Osteoblast (primary cell): ENCODE data around the gene CD209. TPM values are rescaled to one million over a fixed set of nuclear protein-coding genes. Genes with fewer than 3 reads are reported as not detected.
"Not testable (repeated sequence)": the region's sequence is repeated elsewhere in the genome, so short reads cannot be mapped to it uniquely, and the experiment has no call there.

Experiments used
- DNase-seq: peaks from one replicate; pipeline ENCODE4 v3.0.0; 2011; ENCODE audit warnings: low spot score, mixed read lengths; ENCODE audit not compliant: insufficient read length; ENCODE audit errors: missing footprints
- H2AFZ ChIP-seq: 2 replicates; pipeline ENCODE4 v1.6.0; 2011; ENCODE audit warnings: mild to moderate bottlenecking, low read length
- H3K27ac ChIP-seq: 2 replicates; pipeline ENCODE4 v1.5.1; 2011; ENCODE audit warnings: mild to moderate bottlenecking, low read depth, low read length, moderate library complexity
- H3K27me3 ChIP-seq: 2 replicates; pipeline ENCODE4 v1.6.0; 2012; ENCODE audit warnings: mild to moderate bottlenecking, control low read depth, inconsistent platforms, low read length, moderate library complexity; ENCODE audit not compliant: insufficient read depth
- H3K36me3 ChIP-seq: 2 replicates; pipeline ENCODE4 v1.5.1; 2011; ENCODE audit warnings: mild to moderate bottlenecking, low read length, control low read depth, moderate library complexity; ENCODE audit not compliant: insufficient read depth
- H3K4me1 ChIP-seq: 2 replicates; pipeline ENCODE4 v1.5.1; 2011; ENCODE audit warnings: mild to moderate bottlenecking, low read length, control low read depth, moderate library complexity; ENCODE audit not compliant: insufficient read depth
- H3K4me2 ChIP-seq: 2 replicates; pipeline ENCODE4 v1.6.0; 2011; ENCODE audit warnings: mild to moderate bottlenecking, low read length; ENCODE audit not compliant: insufficient read depth
- H3K4me3 ChIP-seq: fragments of 200-600 bp; sonication (generic); 3 replicates; pipeline ENCODE4 v1.5.1; 2012; ENCODE audit warnings: mild to moderate bottlenecking, low read length, inconsistent platforms; ENCODE audit not compliant: insufficient read depth
- H3K79me2 ChIP-seq: 2 replicates; pipeline ENCODE4 v1.6.0; 2012; ENCODE audit warnings: mild to moderate bottlenecking, low read length, control low read depth, inconsistent platforms; ENCODE audit not compliant: insufficient read depth
- H3K9me3 ChIP-seq: 2 replicates; pipeline ENCODE4 v1.5.1; 2011; ENCODE audit warnings: low read depth, low read length, control low read depth
- H4K20me1 ChIP-seq: 2 replicates; pipeline ENCODE4 v1.6.0; 2012; ENCODE audit warnings: mild to moderate bottlenecking, low read length, control low read depth; ENCODE audit not compliant: insufficient read depth
- total RNA-seq: library from RNA; depleted of rRNA; stranded (reverse); fragments of >200 nt; gene quantifications from 2 replicates; pipeline ENCODE4 v1.2.3, GENCODE V29; 2012
- TF ChIP-seq, protein P1 (sequence below): IDR thresholded peaks from 2 replicates; pipeline ENCODE4 v1.5.1; 2011; ENCODE audit warnings: mild to moderate bottlenecking, low read depth, low read length, moderate library complexity; ENCODE audit errors: extremely low read depth

CD209 gene
- total RNA-seq, 1 donor = not detected

DNA sequence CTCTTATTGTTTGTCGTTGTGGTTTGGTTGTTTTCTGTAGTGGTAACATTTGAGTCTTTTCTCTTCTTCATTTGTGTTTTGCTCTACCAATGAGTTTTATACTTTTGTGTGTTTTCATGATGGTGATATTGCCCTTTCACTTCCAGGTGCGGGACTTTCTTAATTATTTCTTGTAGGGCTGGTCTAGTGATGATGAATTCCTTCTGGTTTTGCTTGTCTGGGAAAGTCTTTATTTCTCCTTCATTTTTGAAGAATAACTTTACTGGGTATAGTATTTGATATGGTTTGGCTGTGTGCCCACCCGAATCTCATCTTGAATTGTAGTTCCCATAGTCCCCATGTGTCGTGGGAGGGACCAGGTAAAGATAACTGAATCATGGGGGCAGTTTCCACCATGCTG, 8.9 kb upstream of the CD209 start:
- Histone ChIP-seq H3K27ac (no peak overlapping the region), H3K27me3 (no peaks in the 10 kb centered on the region), H3K4me3 (no peak overlapping the region), H4K20me1 (no peaks in the 10 kb centered on the region), H3K4me1 (no peaks in the 10 kb centered on the region), H3K36me3 (no peaks in the 10 kb centered on the region), H3K9me3 (no peaks in the 10 kb centered on the region), H3K4me2 (no peak overlapping the region), H2AFZ (no peak overlapping the region), H3K79me2 (no peaks in the 10 kb centered on the region)
- no peak for DNase-seq
- TF ChIP-seq, protein P1, sequence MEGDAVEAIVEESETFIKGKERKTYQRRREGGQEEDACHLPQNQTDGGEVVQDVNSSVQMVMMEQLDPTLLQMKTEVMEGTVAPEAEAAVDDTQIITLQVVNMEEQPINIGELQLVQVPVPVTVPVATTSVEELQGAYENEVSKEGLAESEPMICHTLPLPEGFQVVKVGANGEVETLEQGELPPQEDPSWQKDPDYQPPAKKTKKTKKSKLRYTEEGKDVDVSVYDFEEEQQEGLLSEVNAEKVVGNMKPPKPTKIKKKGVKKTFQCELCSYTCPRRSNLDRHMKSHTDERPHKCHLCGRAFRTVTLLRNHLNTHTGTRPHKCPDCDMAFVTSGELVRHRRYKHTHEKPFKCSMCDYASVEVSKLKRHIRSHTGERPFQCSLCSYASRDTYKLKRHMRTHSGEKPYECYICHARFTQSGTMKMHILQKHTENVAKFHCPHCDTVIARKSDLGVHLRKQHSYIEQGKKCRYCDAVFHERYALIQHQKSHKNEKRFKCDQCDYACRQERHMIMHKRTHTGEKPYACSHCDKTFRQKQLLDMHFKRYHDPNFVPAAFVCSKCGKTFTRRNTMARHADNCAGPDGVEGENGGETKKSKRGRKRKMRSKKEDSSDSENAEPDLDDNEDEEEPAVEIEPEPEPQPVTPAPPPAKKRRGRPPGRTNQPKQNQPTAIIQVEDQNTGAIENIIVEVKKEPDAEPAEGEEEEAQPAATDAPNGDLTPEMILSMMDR = no peak

DNA sequence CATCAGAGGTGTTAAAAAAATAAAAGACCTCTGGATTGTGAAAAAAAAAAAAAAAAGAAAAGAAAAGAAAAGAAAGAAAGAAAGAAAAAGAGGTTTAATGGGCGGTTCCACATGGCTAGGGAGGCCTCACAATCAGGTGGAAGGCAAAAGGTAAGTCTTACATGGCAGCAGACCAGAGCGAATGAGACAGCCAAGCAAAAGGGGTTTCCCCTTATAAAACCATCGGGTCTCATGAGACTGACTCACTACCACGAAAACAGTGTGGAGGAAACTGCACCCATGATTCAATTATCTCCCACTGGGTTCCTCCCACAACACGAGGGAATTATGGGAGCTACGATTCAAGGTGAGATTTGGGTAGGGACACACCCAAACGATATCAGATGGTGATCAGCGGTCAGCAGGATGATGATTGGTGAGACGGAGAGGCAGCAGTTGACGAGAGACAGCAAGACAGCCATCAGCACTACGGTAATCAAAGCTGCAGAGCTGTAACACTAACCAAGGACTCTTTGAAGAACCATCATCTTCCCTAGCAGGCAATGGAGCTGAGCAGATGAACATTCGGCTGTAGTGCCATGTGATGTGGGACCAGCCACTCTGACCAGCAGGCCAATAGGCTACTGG, 3.9 kb upstream of the CD209 start:
- no peaks in the 10 kb centered on the region for H3K36me3 ChIP-seq
- H3K27ac ChIP-seq = no peak overlapping the region
- no peak for DNase-seq
- H4K20me1 ChIP-seq = no peaks in the 10 kb centered on the region
- no peaks in the 10 kb centered on the region for H3K4me1 ChIP-seq
- no peaks in the 10 kb centered on the region for H3K9me3 ChIP-seq
- TF ChIP-seq, protein P1 = no peak
- peaks cover 3% of the 10 kb centered on the region for H3K27me3 ChIP-seq
- no peak overlapping the region for H3K4me2 ChIP-seq
- no peak overlapping the region for H2AFZ ChIP-seq
- H3K79me2 ChIP-seq = no peaks in the 10 kb centered on the region
- no peak overlapping the region for H3K4me3 ChIP-seq

DNA sequence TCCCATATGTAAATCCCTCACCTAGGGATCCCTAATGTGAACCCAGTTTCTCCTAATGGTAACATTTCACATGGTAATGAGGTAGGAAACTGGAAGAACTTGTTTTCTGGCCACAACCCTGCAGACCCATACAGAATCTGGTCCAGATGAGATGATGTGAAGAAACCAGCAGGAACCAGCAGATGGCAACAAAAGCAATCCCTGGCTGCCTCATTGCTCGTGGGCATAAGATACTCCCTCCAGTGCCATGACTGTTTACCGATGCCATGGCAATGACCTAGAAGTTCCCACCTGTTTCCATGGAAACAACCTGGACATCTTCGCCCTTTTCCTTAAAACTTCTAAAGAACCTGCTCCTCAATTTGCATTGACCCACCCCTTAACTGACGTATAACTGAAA, 1.4 kb upstream of the CD209 start:
- peak; percentile 86 for DNase-seq
- Histone ChIP-seq H4K20me1 (no peaks in the 10 kb centered on the region), H2AFZ (no peak overlapping the region), H3K4me1 (no peaks in the 10 kb centered on the region), H3K79me2 (no peaks in the 10 kb centered on the region), H3K27me3 (peaks cover 3% of the 10 kb centered on the region), H3K36me3 (no peaks in the 10 kb centered on the region), H3K27ac (no peak overlapping the region), H3K9me3 (no peaks in the 10 kb centered on the region), H3K4me2 (no peak overlapping the region), H3K4me3 (no peak overlapping the region)
- TF ChIP-seq, protein P1 = peak; percentile 36

DNA sequence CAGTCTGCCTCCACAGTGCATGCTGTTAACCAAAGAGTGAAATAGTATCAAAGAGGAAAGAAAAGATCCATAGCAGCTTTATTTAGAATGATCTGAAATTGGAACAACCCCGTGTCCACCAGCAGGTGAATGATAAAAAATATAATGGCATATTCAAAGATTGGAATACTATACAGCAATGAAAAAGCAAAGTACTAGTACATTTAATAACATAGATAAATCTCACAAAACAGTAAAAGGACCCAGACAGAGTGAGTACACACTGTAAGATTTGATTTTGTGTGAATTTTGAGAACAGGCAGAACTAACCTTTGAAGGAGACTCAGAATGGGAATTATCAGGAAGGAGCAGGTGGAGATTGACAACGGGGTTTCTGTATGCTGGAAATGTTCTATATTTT, 837 bp upstream of the CD209 start:
- H3K4me2 ChIP-seq = no peak overlapping the region
- peaks cover 3% of the 10 kb centered on the region for H3K27me3 ChIP-seq
- no peak overlapping the region for H2AFZ ChIP-seq
- H3K4me1 ChIP-seq = no peaks in the 10 kb centered on the region
- no peaks in the 10 kb centered on the region for H3K36me3 ChIP-seq
- no peaks in the 10 kb centered on the region for H3K79me2 ChIP-seq
- TF ChIP-seq, protein P1 = no peak
- no peak overlapping the region for H3K27ac ChIP-seq
- H3K9me3 ChIP-seq = no peaks in the 10 kb centered on the region
- DNase-seq = no peak
- H4K20me1 ChIP-seq = no peaks in the 10 kb centered on the region
- no peak overlapping the region for H3K4me3 ChIP-seq

DNA sequence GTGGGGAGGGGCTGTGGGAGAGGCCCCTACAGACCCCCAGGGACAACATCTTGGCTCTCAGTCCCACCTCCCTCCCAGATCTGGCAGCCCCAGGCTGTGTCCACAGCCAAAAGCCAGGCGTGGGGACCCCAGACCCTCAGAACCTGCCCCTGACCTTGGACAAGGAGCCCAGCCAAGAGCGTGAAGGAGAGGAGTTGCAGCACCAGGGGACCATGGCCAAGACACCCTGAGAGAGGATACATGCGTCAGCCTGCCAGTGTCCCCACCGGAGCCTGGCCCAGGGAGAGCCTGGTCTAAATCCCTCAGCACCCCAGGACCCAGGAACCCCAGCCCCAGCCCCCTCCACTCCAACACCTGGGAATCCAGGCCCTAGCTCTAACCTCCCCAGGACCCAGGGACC, 1.0 kb downstream of the CD209 start:
- not testable (repeated sequence) for H4K20me1 ChIP-seq, H3K27ac ChIP-seq, H3K4me3 ChIP-seq, H3K79me2 ChIP-seq, H3K27me3 ChIP-seq, H3K4me1 ChIP-seq, DNase-seq, H3K9me3 ChIP-seq, H3K4me2 ChIP-seq, H2AFZ ChIP-seq, H3K36me3 ChIP-seq
